ENCODE data around the gene PLXDC2. TPM values are rescaled to one million over a fixed set of nuclear protein-coding genes. Genes with fewer than 3 reads are reported as not detected.

Gene PLXDC2
- total RNA-seq, 1 experiment from 2014 or later: 0.69 TPM

GRCh38 chr10:19937989-19938388 lies 121.8 kb downstream of the PLXDC2 start:
- no peak for DNase-seq (ENCODE audit: low read depth)

GRCh38 chr10:19941206-19941880 lies 125.1 kb downstream of the PLXDC2 start:
- no peak for DNase-seq (ENCODE audit: low read depth)

- no peak for DNase-seq (ENCODE audit: low read depth)
Measured at GRCh38 chr10:19944911-19945663, 128.9 kb downstream of the PLXDC2 start.

- no peak for DNase-seq (ENCODE audit: low read depth)
Measured at GRCh38 chr10:19946245-19946644, 130.0 kb downstream of the PLXDC2 start.

- no peak for DNase-seq (ENCODE audit: low read depth)
Measured at GRCh38 chr10:19946791-19947190, 130.6 kb downstream of the PLXDC2 start.

- no peak for DNase-seq (ENCODE audit: low read depth)
Measured at GRCh38 chr10:19947215-19947614, 131.0 kb downstream of the PLXDC2 start.

GRCh38 chr10:19947656-19948055 lies 131.4 kb downstream of the PLXDC2 start:
- no peak for DNase-seq (ENCODE audit: low read depth)

GRCh38 chr10:19952224-19953010 lies 136.2 kb downstream of the PLXDC2 start:
- no peak for DNase-seq (ENCODE audit: low read depth)

GRCh38 chr10:19954601-19955000 lies 138.4 kb downstream of the PLXDC2 start:
- DNase-seq (ENCODE audit: low read depth): no peak

- DNase-seq (ENCODE audit: low read depth): no peak
Measured at GRCh38 chr10:19956516-19957032, 140.3 kb downstream of the PLXDC2 start.

GRCh38 chr10:19958787-19959186 lies 142.6 kb downstream of the PLXDC2 start:
- no peak for DNase-seq (ENCODE audit: low read depth)

- DNase-seq (ENCODE audit: low read depth): no peak
Measured at GRCh38 chr10:19961076-19962053, 145.1 kb downstream of the PLXDC2 start.

- DNase-seq (ENCODE audit: low read depth): no peak
Measured at GRCh38 chr10:19964625-19965024, 148.4 kb downstream of the PLXDC2 start.

GRCh38 chr10:19966751-19967150 lies 150.5 kb downstream of the PLXDC2 start:
- DNase-seq (ENCODE audit: low read depth): no peak

GRCh38 chr10:19967981-19968380 lies 151.7 kb downstream of the PLXDC2 start:
- no peak for DNase-seq (ENCODE audit: low read depth)

GRCh38 chr10:19968745-19969144 lies 152.5 kb downstream of the PLXDC2 start:
- no peak for DNase-seq (ENCODE audit: low read depth)

- no peak for DNase-seq (ENCODE audit: low read depth)
Measured at GRCh38 chr10:19970256-19970655, 154.0 kb downstream of the PLXDC2 start.

GRCh38 chr10:19970717-19971116 lies 154.5 kb downstream of the PLXDC2 start:
- no peak for DNase-seq (ENCODE audit: low read depth)

GRCh38 chr10:19971343-19972052 lies 155.3 kb downstream of the PLXDC2 start:
- DNase-seq (ENCODE audit: low read depth): no peak

- DNase-seq (ENCODE audit: low read depth): no peak
Measured at GRCh38 chr10:19974138-19974537, 157.9 kb downstream of the PLXDC2 start.
